ENCODE data around the gene SEPTIN6.

Gene SEPTIN6

DNA sequence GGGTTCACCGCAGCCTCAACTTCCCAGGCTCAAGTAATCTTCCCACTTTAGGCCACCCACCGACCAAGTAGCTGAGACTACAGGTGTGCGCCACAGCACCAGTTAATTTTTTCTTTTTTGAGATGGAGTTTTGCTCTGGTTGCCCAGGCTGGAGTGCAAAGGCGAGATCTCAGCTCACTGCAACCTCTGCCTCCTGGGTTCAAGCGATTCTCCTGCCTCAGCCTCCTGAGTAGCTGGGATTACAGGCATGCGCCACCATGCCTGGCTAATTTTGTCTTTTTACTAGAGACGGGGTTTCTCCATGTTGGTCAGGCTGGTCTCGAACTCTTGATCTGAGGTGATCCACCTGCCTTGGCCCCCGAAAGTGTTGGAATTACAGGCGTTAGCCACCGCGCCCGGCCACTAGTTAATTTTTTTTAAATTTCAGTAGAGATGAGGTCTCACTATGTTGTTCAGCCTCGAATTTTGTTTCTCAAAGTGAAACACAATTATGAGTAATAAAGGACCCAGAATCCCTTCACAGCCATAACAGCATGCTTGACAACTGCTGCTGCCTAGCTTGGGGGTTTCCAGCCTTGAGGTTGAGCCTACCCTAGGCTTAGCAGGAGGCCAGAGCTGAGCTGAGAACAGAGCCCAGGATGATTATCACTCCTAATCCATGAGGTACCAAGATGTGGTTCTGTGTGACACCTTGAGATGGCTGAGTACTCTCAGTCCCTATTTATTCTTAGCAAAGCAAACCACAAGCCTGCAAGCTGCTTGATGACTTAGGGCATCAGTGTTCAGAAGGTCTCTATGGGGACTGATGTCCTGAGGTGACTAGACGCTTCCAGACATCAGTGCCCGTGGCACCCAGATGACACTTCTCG is 45.2 kb downstream of the SEPTIN6 start:
- DNase-seq: no peak

GRCh38 chrX:119647089-119647488 is 45.9 kb downstream of the SEPTIN6 start:
- DNase-seq: no peak

DNA sequence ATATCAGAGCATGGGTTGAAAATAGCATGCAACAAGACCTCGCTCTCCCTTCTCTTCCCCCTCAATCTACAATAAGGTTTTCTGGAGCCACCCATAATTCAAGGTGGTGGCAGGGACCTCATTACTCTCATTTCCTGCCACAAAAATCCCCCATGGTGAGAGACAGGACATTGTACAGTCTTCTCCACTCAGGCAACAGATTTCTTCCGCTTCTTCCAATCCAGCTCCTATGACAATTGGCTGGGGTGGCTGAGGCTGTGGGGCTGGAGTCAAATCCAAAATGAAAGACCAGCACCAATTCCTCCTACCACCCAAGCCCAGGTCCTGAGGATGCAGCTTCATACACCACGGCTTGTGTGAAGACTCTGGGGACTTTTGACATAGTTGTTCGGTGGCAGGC is 46.5 kb downstream of the SEPTIN6 start:
- DNase-seq: no peak

DNA sequence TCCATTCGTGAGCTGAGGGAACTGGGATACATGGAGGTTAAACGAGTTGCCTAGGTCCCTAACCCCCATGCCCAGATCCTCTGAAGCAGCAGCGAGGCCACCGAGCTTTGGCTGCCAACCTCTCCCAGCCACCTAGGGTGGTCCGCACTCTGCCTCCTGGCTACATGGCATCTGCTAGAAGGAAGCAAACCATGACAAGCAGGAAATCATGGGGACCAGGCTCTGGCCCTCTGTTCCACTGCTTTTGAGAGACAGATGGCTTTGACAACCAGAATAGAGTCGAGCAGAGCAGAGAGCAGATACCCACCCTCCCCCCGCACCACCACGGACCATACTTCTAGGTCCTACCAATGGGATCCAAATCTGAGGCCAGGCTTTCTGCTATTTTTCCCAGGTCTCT is 49.3 kb downstream of the SEPTIN6 start:
- no peak for DNase-seq

Measured in amniotic stem cell (primary cell).